ENCODE results near the gene HNRNPLL. TPM values are rescaled to one million over a fixed set of nuclear protein-coding genes. Genes with fewer than 3 reads are reported as not detected.

Gene HNRNPLL
- total and polyA plus RNA-seq, 4 donors: 7.7 to 18.3 (median 13.1) TPM

DNA sequence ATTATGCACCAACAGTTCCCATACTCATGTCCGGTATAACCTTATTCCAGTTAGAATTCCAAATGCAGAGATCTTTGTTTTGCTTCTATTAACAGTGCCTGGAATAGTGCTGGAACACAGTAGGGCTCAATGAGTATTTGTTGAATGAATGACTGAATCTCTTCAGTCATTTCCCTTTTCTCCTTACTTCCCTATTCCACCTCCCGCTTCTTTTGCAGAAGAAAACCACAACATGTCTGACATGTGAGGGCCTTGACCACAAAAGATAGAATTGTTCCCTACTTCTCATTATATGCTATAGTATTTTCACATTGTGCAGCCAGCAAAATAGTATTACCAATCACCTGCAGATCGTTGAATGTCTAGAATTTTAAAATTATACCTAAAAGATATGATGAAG lies 19.5 kb upstream of the HNRNPLL start:
- Histone ChIP-seq H3K36me3 (ENCODE audit: control insufficient read depth in 4 of 4, insufficient read depth in 3 of 4, low read depth in 1 of 4, low read length in 3 of 4) (no peaks in the 10 kb centered on the region), H3K27ac (ENCODE audit: low read depth in 1 of 2, low read length in 2 of 2) (no peak overlapping the region), H3K9me3 (ENCODE audit: control insufficient read depth in 4 of 4, low read length in 3 of 4) (no peaks in the 10 kb centered on the region), H3K9ac (ENCODE audit: low read depth in 1 of 2, low read length in 2 of 2) (no peak overlapping the region), H3K4me1 (ENCODE audit: control insufficient read depth in 4 of 4, insufficient read depth in 4 of 4, low read length in 3 of 4) (no peaks in the 10 kb centered on the region), H3K27me3 (ENCODE audit: control insufficient read depth in 4 of 4, insufficient read depth in 4 of 4, low read length in 3 of 4) (no peaks in the 10 kb centered on the region), H3K4me3 (ENCODE audit: low read depth in 1 of 3, low read length in 3 of 3) (no peak overlapping the region)
- DNase-seq (ENCODE audit: low spot score): no peak
- 86% methylated on average over 3 of the region's 3 CpGs for WGBS
- TF ChIP-seq FOXA1 (IDR thresholded peaks at IDR 0.05) (no peak), YY1 (IDR thresholded peaks at IDR 0.05) (no peak), FOXA2 (IDR thresholded peaks at IDR 0.05) (no peak), HNF4A (conservative IDR thresholded peaks at IDR 0.05) (no peak)

DNA sequence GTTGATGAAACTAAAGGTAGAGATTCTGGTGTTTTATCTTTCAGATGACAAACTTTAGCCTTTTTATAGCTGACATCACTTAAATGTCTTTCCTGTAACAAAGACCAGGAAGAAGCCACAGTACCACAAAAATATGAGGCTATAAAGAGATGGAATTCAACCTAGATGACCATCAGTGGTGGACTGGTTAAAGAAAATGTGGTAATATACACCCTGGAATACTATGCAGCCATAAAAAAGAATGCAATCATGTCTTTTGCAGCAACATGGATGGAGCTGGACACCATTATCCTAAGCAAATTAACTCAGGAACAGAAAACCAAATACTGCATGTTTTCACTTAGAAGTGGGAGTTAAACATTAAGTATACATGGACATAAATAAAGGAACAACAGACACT lies 18.3 kb upstream of the HNRNPLL start:
- no peaks in the 10 kb centered on the region for H3K36me3 ChIP-seq (ENCODE audit: control insufficient read depth in 4 of 4, insufficient read depth in 3 of 4, low read depth in 1 of 4, low read length in 3 of 4)
- no peak overlapping the region for H3K4me3 ChIP-seq (ENCODE audit: low read depth in 1 of 3, low read length in 3 of 3)
- H3K27ac ChIP-seq (ENCODE audit: low read depth in 1 of 2, low read length in 2 of 2): no peak overlapping the region
- H3K27me3 ChIP-seq (ENCODE audit: control insufficient read depth in 4 of 4, insufficient read depth in 4 of 4, low read length in 3 of 4): no peaks in the 10 kb centered on the region
- H3K9me3 ChIP-seq (ENCODE audit: control insufficient read depth in 4 of 4, low read length in 3 of 4): no peaks in the 10 kb centered on the region
- no peak for DNase-seq (ENCODE audit: low spot score)
- H3K9ac ChIP-seq (ENCODE audit: low read depth in 1 of 2, low read length in 2 of 2): no peak overlapping the region
- H3K4me1 ChIP-seq (ENCODE audit: control insufficient read depth in 4 of 4, insufficient read depth in 4 of 4, low read length in 3 of 4): no peaks in the 10 kb centered on the region
- TF ChIP-seq EGR1 (IDR thresholded peaks at IDR 0.05; ENCODE audit: low read depth in 2 of 2): no peak
- TF ChIP-seq NR2F2 (IDR thresholded peaks at IDR 0.05): no peak
- no peak for TF ChIP-seq TAF1 (conservative IDR thresholded peaks at IDR 0.05)
- TF ChIP-seq, protein P1, sequence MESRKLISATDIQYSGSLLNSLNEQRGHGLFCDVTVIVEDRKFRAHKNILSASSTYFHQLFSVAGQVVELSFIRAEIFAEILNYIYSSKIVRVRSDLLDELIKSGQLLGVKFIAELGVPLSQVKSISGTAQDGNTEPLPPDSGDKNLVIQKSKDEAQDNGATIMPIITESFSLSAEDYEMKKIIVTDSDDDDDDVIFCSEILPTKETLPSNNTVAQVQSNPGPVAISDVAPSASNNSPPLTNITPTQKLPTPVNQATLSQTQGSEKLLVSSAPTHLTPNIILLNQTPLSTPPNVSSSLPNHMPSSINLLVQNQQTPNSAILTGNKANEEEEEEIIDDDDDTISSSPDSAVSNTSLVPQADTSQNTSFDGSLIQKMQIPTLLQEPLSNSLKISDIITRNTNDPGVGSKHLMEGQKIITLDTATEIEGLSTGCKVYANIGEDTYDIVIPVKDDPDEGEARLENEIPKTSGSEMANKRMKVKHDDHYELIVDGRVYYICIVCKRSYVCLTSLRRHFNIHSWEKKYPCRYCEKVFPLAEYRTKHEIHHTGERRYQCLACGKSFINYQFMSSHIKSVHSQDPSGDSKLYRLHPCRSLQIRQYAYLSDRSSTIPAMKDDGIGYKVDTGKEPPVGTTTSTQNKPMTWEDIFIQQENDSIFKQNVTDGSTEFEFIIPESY (IDR thresholded peaks at IDR 0.05): no peak
- TF ChIP-seq, protein P2, sequence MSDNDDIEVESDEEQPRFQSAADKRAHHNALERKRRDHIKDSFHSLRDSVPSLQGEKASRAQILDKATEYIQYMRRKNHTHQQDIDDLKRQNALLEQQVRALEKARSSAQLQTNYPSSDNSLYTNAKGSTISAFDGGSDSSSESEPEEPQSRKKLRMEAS (IDR thresholded peaks at IDR 0.05): no peak
- no peak for TF ChIP-seq REST (IDR thresholded peaks at IDR 0.05)
- TF ChIP-seq RAD21 (IDR thresholded peaks at IDR 0.05): no peak
- no peak for TF ChIP-seq FOXA1 (IDR thresholded peaks at IDR 0.05)
- no peak for TF ChIP-seq RXRA (IDR thresholded peaks at IDR 0.05)
- TF ChIP-seq HNF4G (IDR thresholded peaks at IDR 0.05): no peak
- TF ChIP-seq FOXA2 (IDR thresholded peaks at IDR 0.05): no peak
- no peak for TF ChIP-seq HNF4A (conservative IDR thresholded peaks at IDR 0.05)
- TF ChIP-seq GABPA (IDR thresholded peaks at IDR 0.05 in 1 of 2, conservative IDR thresholded peaks at IDR 0.05 in 1 of 2): no peak
- TF ChIP-seq ATF3 (IDR thresholded peaks at IDR 0.05): no peak
- TF ChIP-seq, protein P3, sequence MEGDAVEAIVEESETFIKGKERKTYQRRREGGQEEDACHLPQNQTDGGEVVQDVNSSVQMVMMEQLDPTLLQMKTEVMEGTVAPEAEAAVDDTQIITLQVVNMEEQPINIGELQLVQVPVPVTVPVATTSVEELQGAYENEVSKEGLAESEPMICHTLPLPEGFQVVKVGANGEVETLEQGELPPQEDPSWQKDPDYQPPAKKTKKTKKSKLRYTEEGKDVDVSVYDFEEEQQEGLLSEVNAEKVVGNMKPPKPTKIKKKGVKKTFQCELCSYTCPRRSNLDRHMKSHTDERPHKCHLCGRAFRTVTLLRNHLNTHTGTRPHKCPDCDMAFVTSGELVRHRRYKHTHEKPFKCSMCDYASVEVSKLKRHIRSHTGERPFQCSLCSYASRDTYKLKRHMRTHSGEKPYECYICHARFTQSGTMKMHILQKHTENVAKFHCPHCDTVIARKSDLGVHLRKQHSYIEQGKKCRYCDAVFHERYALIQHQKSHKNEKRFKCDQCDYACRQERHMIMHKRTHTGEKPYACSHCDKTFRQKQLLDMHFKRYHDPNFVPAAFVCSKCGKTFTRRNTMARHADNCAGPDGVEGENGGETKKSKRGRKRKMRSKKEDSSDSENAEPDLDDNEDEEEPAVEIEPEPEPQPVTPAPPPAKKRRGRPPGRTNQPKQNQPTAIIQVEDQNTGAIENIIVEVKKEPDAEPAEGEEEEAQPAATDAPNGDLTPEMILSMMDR (IDR thresholded peaks at IDR 0.05; ENCODE audit: low read depth, low read length, missing input control): no peak
- TF ChIP-seq YY1 (IDR thresholded peaks at IDR 0.05): no peak
- no peak for TF ChIP-seq JUND (IDR thresholded peaks at IDR 0.05)

All from liver (tissue), 9 donors.